HepG2 (cell line): ENCODE results near the gene BRPF1. TPM values are rescaled to one million over a fixed set of nuclear protein-coding genes. Genes with fewer than 3 reads are reported as not detected.

Experiments used
- ATAC-seq: fragments of 200-7000 bp; cut with Tn5 transposase; 3 replicates; pipeline ENCODE4 v1.9.1; 2020; ENCODE audit warnings: mild to moderate bottlenecking, moderate library complexity
- BruUV-seq: library from RNA; stranded (reverse); fragments of 400-500 nt; replicated peaks from 2 replicates; lab custom pipeline; 2021; lab: Mats Ljungman, UMichigan
- CTCF ChIA-PET: fragments of 300-600 bp; formaldehyde crosslinking; extraction: SDS; loops from one replicate; lab custom pipeline; 2021; ENCODE audit warnings: low total read pairs, inconsistent platforms, low intra/inter-chr PET ratio; lab: Yijun Ruan, JAX
- POLR2A ChIA-PET: fragments of 350-600 bp; sonication (Branson Sonifier 250); formaldehyde crosslinking; loops from one replicate; lab custom pipeline; 2020; ENCODE audit warnings: antibody characterized with exemption, inconsistent platforms; lab: Yijun Ruan, JAX
- DNase-seq: peaks from one replicate; pipeline ENCODE4 v3.0.0-alpha.2; 2015; ENCODE audit warnings: low spot score
- FAIRE-seq: peaks from 3 replicates; lab custom pipeline; 2011; peaks lifted over from hg19 to GRCh38; lab: Jason Lieb, UNC
- H2AFZ ChIP-seq: one replicate; pipeline ENCODE4 v1.6.1; 2011; ENCODE audit warnings: low read length, inconsistent platforms
- H3K27ac ChIP-seq: fragments of 300-600 bp; 3 replicates; pipeline ENCODE4 v1.8.0; 2011; ENCODE audit warnings: mixed run types, mild to moderate bottlenecking, mixed read lengths, low read length, inconsistent platforms; ENCODE audit not compliant: insufficient read depth; ENCODE audit errors: extremely low read length
- H3K27me3 ChIP-seq, 2 experiments: fragments of 200-600 bp in 1 of 2; 2 replicates in 1 of 2; 3 replicates in 1 of 2; pipeline versions ENCODE4 v1.6.0 to v1.8.0; 2011; ENCODE audit warnings: low read length in 2 of 2, mild to moderate bottlenecking in 2 of 2, moderate library complexity in 2 of 2, inconsistent platforms in 1 of 2; ENCODE audit not compliant: insufficient read depth in 2 of 2, control insufficient read depth in 1 of 2
- H3K36me3 ChIP-seq, 2 experiments: fragments of 200-600 bp in 1 of 2; replicated peaks in 1 of 2; 2 replicates in 1 of 2; 3 replicates in 1 of 2; pipeline versions ENCODE4 v1.5.1 to v1.8.0; 2011; ENCODE audit warnings: low read length in 2 of 2, inconsistent platforms in 1 of 2; ENCODE audit not compliant: insufficient read depth in 2 of 2, control insufficient read depth in 1 of 2
- H3K4me1 ChIP-seq: 2 replicates; pipeline ENCODE4 v1.5.1; 2012; ENCODE audit warnings: low read length, inconsistent platforms; ENCODE audit not compliant: insufficient read depth
- H3K4me2 ChIP-seq: 2 replicates; pipeline ENCODE4 v1.6.0; 2011; ENCODE audit warnings: low read depth, low read length, inconsistent platforms
- H3K4me3 ChIP-seq, 3 experiments: fragments of 200-600 bp in 1 of 3; sonication (generic), shearing (Covaris generic) in 1 of 3; replicated peaks in 1 of 3; 2 replicates each; pipeline ENCODE4 v1.5.1; 2011 to 2016; ENCODE audit warnings: low read length in 3 of 3, inconsistent platforms in 2 of 3, low read depth in 2 of 3, mild to moderate bottlenecking in 2 of 3, control low read depth in 1 of 3, mixed read lengths in 1 of 3; ENCODE audit not compliant: insufficient read depth in 1 of 3
- H3K79me2 ChIP-seq: one replicate; pipeline ENCODE4 v1.6.1; 2011; ENCODE audit warnings: low read length, inconsistent platforms; ENCODE audit not compliant: insufficient read depth
- H3K9ac ChIP-seq: 2 replicates; pipeline ENCODE4 v1.6.0; 2011; ENCODE audit warnings: mild to moderate bottlenecking, low read depth, low read length, inconsistent platforms; ENCODE audit not compliant: insufficient read depth
- H3K9me3 ChIP-seq: 2 replicates; pipeline ENCODE4 v1.5.1; 2012; ENCODE audit warnings: mild to moderate bottlenecking, low read length
- H4K20me1 ChIP-seq: 2 replicates; pipeline ENCODE4 v1.6.0; 2011; ENCODE audit warnings: inconsistent platforms, mild to moderate bottlenecking, low read length, moderate library complexity; ENCODE audit not compliant: insufficient read depth
- ZNF678 ChIP-seq: sonication (generic); formaldehyde crosslinking; IDR thresholded peaks from 2 replicates; pipeline ENCODE4 v1.4.0; 2020; ENCODE audit warnings: mild to moderate bottlenecking, missing genetic modification reagents
- ZNF781 ChIP-seq: sonication (generic); formaldehyde crosslinking; IDR thresholded peaks from 2 replicates; pipeline ENCODE4 v1.5.1; 2020; ENCODE audit warnings: borderline replicate concordance, mild to moderate bottlenecking, missing genetic modification reagents; ENCODE audit errors: not compliant biosample characterization
- WGBS: methylation state at CpG from one replicate; pipeline ENCODE4 v1.1.6; 2017; ENCODE audit warnings: low lambda C conversion rate; 5-methylcytosine and 5-hydroxymethylcytosine counted together
- in situ Hi-C: cut with HindIII; loops from 2 replicates; pipeline ENCODE4 v1.10.0; 2017; ENCODE audit warnings: low pct_unique_long_range_greater_than_20kb; ENCODE audit not compliant: extremely low pct_ligation_motif_present
- intact Hi-C: fragments of 100-400 bp; cut with micrococcal nuclease; formaldehyde crosslinking; loops from one replicate; pipeline ENCODE4 v1.10.0; 2022; ENCODE audit not compliant: unreplicated experiment
- polyA plus RNA-seq, 8 experiments: library from polyadenylated mRNA; depleted of rRNA in 3 of 8; stranded (reverse) in 7 of 8; unstranded in 1 of 8; fragments of >200 nt; fragmentation: Illumina TruSeq in 4 of 8; extraction: Trizol in 4 of 8; gene quantifications; 2 replicates each; pipeline versions ENCODE4 v1.2.1 to v1.2.3, GENCODE V29; 2011 to 2016; ENCODE audit warnings: low read depth in 4 of 8, missing spikeins in 1 of 8, mixed read lengths in 1 of 8; ENCODE audit not compliant: insufficient read depth in 1 of 8
- total RNA-seq, 5 experiments: library from RNA; depleted of rRNA; stranded (reverse); fragments of >200 nt; fragmentation: Illumina TruSeq; extraction: Trizol; gene quantifications; 2 replicates each; pipeline ENCODE4 v1.2.3, GENCODE V29; 2016; ENCODE audit warnings: low read depth in 1 of 5
- TF ChIP-seq, protein P1 (sequence below): sonication (generic); formaldehyde crosslinking; IDR thresholded peaks from 2 replicates; pipeline ENCODE4 v1.8.1; 2023; ENCODE audit warnings: mild to moderate bottlenecking, missing genetic modification reagents
- TF ChIP-seq, protein P2 (sequence below): sonication (generic); formaldehyde crosslinking; conservative IDR thresholded peaks from 2 replicates; pipeline ENCODE4 v1.8.0; 2022; ENCODE audit warnings: low read depth, missing genetic modification reagents

BRPF1 gene
- total and polyA plus RNA-seq, 2 of the 13 experiments (the other 11 are each of a cell fraction or from before 2014, with no cell fraction given): 7.3 to 10.0 TPM

- no peak overlapping the region for H3K27ac ChIP-seq
- WGBS: 94% methylated on average over 4 of the region's 7 CpGs
- CTCF ChIA-PET: no interaction called here
These were observed 35.9 kb downstream of the BRPF1 start for GRCh38 chr3:9767418-9767817.

More at GRCh38 chr3:9767418-9767817, 35.9 kb downstream of the BRPF1 start:
- FAIRE-seq (no peak), ATAC-seq (no peak), DNase-seq (no peak)
- POLR2A ChIA-PET: interaction anchor here (1.0 to 5.3 kb wide), 3 partner anchors 13 to 25 kb away, joined by 3 to 50 read pairs (median 5); partner anchors contain the start of genes ARPC4 and OGG1
- in situ Hi-C loops: no loop called here
- Histone ChIP-seq H3K9me3 (no peaks in the 10 kb centered on the region), H3K9ac (no peak overlapping the region), H3K79me2 (peaks cover 13% of the 10 kb centered on the region), H3K27me3 (no peaks in the 10 kb centered on the region; a peak in 1 of 5 replicates), H4K20me1 (no peaks in the 10 kb centered on the region), H3K4me1 (peaks cover 39% of the 10 kb centered on the region), H2AFZ (no peak overlapping the region), H3K36me3 (peaks cover 4 to 19% of the 10 kb centered on the region in 2 experiments; a peak in 4 of 5 replicates), H3K4me3 (no peak overlapping the region), H3K4me2 (no peak overlapping the region)
- TF ChIP-seq ZNF678 (CRISPR knock-in tag) (no peak), ZNF781 (CRISPR knock-in tag) (no peak)
- TF ChIP-seq, protein P1, sequence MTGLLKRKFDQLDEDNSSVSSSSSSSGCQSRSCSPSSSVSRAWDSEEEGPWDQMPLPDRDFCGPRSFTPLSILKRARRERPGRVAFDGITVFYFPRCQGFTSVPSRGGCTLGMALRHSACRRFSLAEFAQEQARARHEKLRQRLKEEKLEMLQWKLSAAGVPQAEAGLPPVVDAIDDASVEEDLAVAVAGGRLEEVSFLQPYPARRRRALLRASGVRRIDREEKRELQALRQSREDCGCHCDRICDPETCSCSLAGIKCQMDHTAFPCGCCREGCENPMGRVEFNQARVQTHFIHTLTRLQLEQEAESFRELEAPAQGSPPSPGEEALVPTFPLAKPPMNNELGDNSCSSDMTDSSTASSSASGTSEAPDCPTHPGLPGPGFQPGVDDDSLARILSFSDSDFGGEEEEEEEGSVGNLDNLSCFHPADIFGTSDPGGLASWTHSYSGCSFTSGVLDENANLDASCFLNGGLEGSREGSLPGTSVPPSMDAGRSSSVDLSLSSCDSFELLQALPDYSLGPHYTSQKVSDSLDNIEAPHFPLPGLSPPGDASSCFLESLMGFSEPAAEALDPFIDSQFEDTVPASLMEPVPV (CRISPR knock-in tag): no peak
- TF ChIP-seq, protein P2, sequence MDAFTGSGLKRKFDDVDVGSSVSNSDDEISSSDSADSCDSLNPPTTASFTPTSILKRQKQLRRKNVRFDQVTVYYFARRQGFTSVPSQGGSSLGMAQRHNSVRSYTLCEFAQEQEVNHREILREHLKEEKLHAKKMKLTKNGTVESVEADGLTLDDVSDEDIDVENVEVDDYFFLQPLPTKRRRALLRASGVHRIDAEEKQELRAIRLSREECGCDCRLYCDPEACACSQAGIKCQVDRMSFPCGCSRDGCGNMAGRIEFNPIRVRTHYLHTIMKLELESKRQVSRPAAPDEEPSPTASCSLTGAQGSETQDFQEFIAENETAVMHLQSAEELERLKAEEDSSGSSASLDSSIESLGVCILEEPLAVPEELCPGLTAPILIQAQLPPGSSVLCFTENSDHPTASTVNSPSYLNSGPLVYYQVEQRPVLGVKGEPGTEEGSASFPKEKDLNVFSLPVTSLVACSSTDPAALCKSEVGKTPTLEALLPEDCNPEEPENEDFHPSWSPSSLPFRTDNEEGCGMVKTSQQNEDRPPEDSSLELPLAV (CRISPR knock-in tag): no peak
- no TSS peak for BruUV-seq
- intact Hi-C loops: no loop called here
